Jurkat, Clone E6-1 (cell line): ENCODE results near the gene MRPS14.
"Not testable (repeated sequence)": the region's sequence is repeated elsewhere in the genome, so short reads cannot be mapped to it uniquely, and the experiment has no call there.

Experiments
- DNase-seq: peaks from one replicate; pipeline ENCODE4 v3.0.0-alpha.2; 2011; ENCODE audit warnings: low read depth, low spot score
- H3K4me3 ChIP-seq: 2 replicates; pipeline ENCODE4 v1.5.1; 2011; ENCODE audit warnings: mild to moderate bottlenecking, low read length, control low read depth, moderate library complexity

MRPS14 gene

DNA sequence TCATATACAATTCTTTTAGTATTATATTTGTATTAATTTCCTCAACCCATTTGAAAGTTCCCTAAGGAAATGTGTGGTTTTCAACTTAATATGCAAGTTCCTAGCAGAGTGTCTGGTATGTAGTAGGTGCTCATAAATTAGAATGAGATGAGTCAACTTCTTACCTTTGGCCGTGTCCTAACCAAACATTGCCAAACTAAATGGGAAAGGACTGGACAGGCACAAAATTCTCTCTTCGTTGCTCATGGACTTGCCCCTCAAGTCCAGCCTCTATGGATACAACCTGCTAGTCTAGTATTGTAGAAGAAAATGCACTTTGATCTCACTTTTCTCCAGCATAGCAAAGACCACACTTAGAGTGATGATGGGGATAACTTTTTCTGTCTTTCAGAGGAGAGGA, 11.6 kb upstream of the MRPS14 start:
- no peak overlapping the region for H3K4me3 ChIP-seq
- DNase-seq: no peak

DNA sequence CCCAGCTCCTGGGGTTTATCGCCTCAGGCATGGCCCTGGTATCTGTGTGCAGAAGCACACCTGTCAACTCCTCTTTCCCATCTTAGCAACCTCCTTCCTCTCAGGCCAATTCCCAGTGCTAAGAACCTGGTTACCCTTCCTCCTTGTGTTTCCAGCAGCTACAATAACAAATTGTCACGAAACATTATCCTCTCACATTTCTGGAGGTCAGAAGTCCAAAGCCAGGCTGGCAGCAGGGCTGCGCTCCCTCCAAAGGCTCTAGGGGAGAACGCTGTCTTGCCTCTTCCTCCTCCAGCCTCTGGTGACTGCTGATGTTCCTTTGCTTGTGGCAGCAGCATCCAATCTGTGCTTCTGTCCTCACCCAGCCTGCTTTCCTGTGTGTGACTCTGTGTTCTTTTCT, 10.7 kb upstream of the MRPS14 start:
- DNase-seq: no peak
- no peak overlapping the region for H3K4me3 ChIP-seq

DNA sequence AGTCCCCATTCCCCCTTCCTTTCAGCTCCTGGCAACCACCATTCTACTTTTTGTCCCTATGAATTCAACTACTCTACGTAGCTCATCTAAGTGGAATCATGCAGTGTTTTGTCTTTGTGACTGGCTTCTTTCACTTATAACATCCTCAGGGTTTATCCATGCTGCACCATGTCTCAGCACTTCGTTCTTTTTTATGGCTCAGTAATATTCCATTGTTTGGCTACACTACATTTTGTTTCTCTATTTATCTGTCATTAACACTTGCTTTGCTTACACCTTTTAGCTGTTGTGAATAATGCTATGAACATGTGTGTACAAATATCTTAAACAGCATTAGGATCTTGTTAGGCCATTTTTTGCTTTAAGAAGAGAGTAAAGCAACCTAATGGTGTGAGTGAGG, 1.5 kb upstream of the MRPS14 start:
- no peak for DNase-seq
- no peak overlapping the region for H3K4me3 ChIP-seq

DNA sequence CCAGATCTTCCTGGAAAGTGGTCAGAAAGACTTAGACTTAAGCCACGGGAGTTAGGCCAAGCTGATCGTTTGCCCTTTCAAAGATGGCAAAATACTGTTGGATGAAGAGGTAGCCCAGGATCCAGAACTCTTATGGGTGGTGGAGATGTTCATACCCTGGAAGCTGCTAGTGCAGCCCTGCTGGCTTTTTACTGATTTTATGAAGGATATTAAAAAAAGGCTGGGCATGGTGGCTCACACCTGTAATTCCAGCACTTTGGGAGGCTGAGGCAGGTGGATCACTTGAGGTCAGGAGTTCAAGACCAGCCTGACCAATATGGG, 657 bp upstream of the MRPS14 start:
- not testable (repeated sequence) for DNase-seq

DNA sequence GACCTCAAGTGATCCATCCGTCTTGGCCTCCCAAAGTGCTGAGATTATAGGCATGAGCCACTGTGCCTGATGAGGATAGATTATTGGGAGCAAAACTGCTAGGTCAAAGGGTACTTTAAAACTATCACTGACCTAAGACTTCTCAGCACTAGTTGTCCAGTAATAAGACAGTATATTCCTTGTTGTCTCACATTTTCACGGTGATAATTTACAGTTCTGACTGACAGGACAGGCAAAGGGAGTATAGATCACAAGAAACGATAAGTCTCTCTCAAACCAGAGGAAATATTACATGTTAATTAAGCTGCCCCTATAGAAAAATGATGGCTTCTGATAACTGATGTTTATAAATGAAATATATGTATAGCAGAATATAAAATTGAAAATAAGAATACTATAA, 3.7 kb downstream of the MRPS14 start:
- no peak for DNase-seq

More for the DNA sequence above, 657 bp upstream of the MRPS14 start:
- peak overlapping the region; percentile 83 for H3K4me3 ChIP-seq

DNA sequence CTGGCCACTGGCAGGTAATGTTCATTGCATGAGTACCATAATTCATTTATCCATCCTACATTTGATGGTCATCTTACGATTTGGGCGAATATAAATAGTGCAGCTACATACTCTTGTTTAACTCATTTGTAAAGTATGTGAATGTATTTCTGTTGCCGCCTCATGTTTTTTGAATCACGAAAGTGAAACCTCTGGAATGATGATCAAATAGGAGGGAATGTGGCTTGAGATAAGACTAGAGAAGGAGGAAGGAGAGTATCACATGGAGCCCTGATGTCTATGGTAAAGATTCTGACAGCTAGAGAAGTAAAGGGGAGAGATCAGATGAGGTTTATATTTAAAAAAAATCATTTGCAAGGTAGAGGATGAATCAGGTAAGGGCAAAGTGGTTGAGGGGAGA, 8.0 kb downstream of the MRPS14 start:
- no peak for DNase-seq
- no peak overlapping the region for H3K4me3 ChIP-seq

More for the DNA sequence above, 3.7 kb downstream of the MRPS14 start:
- H3K4me3 ChIP-seq: no peak overlapping the region

DNA sequence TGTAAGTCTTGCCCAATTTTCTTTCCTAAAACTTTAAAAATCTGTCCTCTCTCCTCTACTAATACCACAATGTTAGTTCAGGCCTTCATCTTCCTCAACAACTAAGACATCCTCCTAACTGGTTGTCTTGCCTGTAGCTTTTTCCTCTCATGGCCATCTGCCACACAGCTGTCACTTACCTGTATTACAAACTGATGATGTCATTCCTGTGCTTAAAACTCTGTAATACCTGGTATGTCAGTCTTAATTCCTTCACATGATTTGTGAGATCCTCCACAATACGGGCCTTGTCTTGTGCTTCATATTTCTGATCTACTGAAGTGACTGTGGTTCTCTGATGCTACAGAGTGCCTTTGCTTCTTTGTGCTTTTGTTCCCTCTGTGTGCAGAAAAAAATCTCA, 9.8 kb downstream of the MRPS14 start:
- H3K4me3 ChIP-seq: no peak overlapping the region
- DNase-seq: no peak

DNA sequence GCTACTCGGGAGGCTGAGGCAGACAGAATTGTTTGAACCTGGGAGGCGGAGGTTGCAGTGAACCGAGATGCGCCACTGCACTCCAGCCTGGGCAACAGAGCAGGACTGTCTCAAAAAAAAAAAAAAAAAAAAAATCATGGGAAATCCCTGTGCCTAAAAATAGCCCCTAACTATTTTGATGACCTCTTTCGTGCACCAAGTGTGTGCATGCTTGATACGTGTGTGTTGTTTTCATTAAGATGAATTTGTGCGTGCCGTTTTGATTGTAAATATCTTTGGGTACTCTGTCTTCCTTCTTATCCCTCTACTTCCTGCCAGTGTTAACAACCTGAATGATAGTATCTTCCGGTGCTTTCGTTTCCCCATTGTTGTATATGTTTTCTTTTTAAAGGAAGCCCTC, 13.7 kb downstream of the MRPS14 start:
- DNase-seq: no peak
- H3K4me3 ChIP-seq: no peak overlapping the region

DNA sequence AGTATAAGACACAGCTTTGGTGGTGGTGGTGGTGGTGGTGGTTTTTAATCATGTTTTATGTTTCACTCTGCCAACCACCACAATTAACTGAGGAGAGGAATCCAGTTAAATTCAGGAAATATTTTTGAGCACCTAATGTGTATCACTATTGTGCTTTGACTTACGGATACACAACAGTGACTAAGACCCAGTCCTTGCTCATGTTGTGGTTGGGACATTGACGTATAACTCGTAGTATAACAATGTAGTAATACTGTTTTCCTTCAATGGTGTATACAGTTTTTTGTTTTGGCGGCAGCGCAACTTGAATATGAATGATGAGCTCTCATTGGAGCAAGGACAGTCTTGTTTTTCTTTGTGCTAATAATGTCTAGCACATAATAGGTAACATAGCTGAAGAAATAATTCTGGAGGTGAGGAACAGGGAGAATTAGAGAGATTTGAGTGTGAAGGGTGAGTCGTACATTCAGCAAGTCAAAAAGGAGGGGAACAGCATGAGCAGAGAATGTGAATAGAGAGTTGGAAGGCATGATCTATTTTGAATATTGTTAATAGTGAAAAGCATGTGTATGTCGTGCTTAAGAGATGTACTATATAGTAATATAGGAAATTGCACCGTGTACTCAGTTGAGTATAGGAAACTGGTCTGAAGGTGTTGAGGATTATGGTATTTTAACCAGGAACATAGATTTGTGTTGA, 18.0 kb downstream of the MRPS14 start:
- DNase-seq: no peak
- no peak overlapping the region for H3K4me3 ChIP-seq

DNA sequence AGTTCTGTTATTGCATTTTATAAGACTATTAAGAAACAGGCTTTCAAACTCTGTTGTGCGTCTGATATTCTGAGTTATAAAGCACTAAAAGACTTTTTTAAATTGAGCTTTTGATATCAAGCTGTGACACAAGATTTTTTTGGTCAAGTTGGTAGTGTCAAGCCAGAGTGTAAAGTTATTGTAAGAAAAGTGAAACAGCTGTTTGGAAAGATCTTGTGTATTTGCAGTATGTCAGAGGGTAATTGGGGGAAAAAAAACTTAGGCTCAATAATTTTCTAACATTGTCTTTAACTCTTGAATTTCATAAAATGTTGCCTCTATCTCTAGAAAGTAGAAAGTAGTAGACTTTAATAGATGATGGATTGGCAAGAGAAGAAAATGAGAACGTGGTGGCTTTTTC, 19.7 kb downstream of the MRPS14 start:
- no peak for DNase-seq
- no peak overlapping the region for H3K4me3 ChIP-seq

DNA sequence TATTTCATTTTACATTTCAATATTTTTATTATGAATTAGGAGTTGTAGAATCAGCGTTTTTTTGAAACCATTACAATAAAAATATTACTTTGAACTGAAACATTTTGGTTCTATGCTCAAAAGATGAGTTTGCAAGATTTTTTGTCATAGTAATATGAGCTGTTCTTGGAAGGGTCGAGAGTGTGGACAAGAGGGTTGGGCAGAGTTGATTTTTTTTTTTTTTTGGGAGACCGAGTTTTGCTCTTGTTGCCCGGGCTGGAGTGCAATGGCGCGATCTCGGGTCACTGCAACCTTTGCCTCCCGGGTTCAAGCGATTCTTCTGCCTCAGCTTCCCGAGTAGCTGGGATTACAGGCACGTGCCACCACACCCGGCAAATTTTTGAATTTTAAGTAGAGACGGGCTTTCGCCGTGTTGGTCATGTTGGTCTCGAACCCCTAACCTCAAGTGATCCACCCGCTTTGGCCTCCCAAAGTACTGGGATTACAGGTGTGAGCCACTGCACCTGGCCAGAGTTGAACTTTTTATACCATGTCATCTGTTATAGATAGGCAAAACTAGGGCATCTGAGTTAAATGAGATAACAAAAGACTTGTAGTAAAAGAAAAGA, 20.2 kb downstream of the MRPS14 start:
- no peak overlapping the region for H3K4me3 ChIP-seq
- DNase-seq: no peak

DNA sequence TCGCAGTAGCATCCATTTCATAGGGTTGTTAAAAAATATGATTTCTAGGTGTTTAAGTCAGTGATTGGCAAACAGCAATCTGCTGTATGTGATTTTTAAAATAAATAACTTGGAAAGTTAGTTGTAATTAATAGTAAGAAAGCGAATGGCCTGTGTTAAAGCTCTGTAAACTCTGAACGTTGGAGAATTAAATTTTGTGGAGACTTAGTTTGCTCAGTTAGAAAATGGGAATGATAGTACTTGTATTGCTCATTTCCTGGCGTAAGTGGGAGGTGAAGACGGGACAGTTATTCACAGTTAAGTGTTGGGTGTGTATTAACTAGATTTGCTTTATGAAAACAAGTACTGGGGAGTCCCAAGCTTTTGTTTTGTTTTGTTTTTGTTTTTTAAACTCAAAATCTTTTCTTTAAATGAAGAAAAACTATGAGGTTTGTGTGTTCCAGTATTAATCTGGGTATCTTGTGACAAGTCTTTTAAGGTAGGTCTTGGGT, 22.5 kb downstream of the MRPS14 start:
- peak; percentile 17 for DNase-seq
- peak overlapping the region; percentile 94 for H3K4me3 ChIP-seq

DNA sequence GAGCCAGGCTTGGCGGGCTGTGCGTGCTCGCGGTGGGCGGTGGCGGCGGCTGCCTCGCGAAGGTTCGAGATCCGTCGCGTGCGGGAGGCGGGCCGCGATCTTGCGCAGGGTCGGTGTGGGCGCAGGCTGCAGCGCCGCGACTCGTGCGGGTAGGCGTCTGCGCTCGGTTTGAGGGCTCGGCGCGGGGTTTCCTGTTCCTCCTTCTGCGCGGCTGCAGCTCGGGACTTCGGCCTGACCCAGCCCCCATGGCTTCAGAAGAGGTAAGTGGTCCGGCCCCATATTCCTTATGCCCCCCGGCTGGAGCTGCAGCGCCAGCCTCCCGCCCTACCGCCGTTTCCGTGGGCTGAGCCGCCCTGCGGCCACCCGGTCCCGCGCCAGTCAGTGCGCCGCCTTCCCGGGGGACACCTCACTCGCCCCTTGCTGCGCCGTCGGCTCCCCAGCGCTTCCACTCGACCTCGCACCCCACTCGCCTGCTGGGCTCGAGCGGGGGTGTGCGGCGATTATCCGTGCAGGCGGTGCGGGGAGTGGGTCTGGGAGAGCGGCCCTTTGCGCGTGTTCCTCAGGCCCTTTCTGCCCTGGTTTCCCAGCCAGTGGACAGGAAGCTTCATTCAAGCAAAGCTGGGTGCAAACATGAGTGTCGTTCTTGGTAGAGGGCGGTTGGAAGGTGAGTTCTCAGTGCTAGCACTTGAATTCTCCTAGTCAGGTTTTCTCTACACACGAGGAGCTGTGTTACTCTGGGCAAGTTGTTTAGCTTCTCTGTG, 23.1 kb downstream of the MRPS14 start, which contains the start of gene CACYBP:
Gene CACYBP, plus strand, starts transcription at position 12 of the 761 bp plus-strand sequence. Its CDS starts 234 bp downstream, at position 246.
- peak within 1 kb of the TSS; percentile 94 for H3K4me3 ChIP-seq
- DNase-seq: peak; percentile 26

DNA sequence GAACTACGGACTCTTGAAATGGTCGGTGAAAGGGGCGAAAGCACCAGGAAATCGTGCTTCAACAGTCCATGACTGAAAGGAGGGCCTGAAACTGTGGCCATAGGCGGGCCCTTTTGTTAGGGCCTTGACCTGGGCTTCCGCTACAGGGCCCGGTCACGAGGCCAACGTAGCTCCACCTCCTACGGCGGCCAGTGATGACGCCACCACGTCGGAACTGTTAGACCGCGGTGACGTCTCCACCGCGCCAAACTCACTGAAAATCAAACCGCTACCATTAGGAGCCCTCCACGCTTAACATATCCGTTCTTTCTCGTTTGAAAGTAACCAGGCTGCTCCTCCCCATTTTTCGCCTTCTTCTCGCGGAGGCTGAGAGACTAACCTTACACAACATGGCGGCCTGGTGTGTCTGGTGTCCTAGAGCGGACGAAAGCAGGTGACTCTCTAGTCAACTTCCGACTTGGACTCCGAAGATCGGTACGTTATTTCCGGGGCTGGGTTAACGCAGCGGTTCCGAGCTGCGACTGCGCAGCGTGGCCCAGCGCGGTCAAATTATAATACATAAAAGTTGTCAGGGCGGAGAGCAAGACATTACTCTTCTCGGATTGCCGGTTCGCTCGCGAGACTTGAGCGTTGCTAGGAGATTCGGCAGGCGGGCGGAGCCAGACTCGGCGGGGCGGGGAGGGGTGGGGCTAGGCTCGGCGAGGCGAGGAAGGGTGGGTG, 23.8 kb downstream of the MRPS14 start:
- peak; percentile 98 for DNase-seq
- peak overlapping the region; percentile 94 for H3K4me3 ChIP-seq

DNA sequence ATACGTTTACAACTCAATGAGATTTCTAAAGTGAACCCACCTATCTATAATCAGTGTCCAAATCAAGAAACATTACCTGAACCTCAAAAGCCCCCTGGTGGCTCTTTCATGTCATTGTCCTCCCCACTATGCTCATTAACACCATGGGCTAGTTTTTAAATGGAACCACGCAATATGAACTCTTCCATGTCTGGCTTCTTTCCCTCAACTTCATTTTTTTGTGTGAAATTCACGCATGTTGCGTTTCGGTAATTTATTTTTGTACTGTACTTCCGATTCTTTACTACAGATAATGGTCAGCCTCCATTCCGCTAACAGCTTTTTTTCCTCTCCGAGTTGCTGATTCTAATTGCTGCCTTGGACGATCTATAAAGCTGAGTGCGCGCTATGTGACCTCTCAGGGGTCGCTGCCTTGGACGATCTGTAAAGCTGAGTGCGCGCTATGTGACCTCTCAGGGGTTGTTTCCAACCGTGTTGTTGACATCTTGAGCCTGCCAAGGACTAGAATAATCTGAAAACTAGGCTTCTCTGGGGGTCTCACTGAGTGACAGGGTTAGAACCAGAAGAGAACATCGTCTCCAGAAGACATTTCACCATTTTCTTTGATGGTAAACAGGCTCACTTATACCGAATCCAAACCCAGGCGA, 24.5 kb downstream of the MRPS14 start:
- H3K4me3 ChIP-seq: peak overlapping the region; percentile 94
- DNase-seq: peak; percentile 73

DNA sequence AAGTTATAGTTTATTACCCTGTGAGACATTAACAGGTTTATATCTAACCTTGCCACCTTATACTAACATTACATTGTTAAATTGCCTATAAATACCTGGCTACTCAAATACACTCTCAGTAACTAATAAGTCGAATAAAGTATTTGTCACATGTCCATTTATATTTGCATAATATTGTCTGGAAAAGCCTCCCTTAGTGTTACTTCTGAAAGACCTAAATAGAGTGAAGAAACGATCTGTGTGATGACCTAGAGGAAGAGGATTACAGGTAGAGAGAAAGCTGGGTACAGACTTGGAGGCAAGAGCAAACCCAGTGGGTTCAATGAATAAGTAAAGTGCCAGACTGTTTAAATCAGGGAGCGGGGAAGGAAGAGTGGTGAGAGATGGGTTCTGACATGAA, 26.2 kb downstream of the MRPS14 start:
- H3K4me3 ChIP-seq: no peak overlapping the region
- no peak for DNase-seq

DNA sequence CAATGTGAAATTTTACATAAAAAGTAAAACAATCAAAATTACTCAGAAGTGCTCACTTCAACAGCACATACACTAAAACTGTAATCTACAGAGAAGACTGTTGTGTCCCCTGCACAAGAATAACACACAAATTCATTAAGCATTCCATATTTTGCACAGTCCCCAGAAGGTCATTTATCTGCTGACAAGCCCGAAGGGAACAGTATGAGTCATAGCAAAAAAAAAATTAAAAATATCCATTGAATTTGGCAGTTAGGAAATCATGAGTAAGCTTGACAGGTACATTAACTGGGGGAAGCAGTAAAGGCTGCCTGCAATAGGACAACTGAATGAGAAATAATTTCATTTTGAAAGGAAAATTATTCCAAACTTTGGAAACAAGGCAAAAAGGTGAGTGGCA, 26.7 kb downstream of the MRPS14 start:
- H3K4me3 ChIP-seq: no peak overlapping the region
- no peak for DNase-seq

DNA sequence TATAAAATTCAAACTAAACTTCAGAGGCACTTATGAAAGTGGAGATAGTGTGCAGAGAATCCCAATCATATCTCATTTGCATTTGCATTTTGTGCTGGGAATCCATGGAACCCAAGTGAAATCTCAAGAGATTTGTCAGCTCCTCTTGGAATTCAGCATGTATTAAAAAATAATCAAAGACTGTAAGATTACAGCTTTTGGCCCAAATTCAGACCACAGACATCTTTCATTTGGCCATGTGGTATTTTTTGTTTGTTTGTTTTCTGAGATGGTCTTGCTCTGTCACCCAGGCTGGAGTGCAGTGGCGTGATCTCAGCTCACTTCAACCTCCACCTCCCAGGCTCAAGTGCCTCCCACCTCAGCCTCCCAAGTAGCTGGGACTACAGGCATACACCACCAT, 27.3 kb downstream of the MRPS14 start:
- DNase-seq: no peak
- H3K4me3 ChIP-seq: no peak overlapping the region

DNA sequence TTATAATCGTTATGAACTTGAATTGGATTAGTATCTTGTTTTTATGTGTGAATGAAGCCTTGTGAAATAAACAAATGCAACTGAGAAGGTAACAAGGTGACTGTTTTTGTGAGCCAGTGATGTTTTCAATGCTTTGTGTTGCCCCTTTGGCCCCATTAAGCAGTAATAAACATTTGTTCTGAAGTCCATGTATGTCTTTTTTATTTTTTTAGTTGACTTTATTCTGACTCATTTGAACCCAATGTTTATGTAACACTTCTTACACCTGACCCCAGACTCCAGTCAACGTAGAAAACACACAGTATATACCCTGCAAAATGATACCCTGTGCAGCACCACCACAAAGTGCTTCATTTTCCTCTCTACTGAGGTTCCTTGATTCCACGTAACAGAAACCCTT, 28.1 kb downstream of the MRPS14 start:
- no peak for DNase-seq
- no peak overlapping the region for H3K4me3 ChIP-seq
